HG03045 (cell line): Measurements from ENCODE around the gene HHATL.

Experiments used
- ATAC-seq: cut with Tn5 transposase; IDR thresholded peaks from one replicate; pipeline ENCODE4 v1.9.1; 2021; ENCODE audit warnings: mild to moderate bottlenecking, moderate library complexity; ENCODE audit not compliant: unreplicated experiment

The HHATL gene

DNA sequence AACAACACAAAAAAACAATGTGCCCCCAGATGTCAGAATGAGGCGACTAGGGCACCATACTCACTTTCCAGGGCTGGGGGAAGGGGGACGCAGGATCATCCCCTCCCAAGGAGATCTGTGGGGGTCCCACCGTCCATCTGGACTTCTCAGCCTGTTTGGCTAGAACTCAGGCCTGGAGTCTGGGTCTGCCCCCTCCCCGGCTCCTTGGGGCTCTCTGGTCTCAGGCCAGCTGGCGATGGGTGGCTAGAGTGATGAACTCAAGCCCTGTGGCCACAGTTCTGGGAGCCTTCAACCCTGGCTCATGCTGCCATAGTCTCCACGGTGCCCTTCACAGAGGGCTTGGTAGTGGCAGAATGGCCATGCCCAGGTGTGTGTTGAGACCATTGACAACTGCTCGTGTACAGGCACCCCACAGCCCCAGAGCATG lies 35.5 kb downstream of the HHATL start:
- no peak for ATAC-seq

DNA sequence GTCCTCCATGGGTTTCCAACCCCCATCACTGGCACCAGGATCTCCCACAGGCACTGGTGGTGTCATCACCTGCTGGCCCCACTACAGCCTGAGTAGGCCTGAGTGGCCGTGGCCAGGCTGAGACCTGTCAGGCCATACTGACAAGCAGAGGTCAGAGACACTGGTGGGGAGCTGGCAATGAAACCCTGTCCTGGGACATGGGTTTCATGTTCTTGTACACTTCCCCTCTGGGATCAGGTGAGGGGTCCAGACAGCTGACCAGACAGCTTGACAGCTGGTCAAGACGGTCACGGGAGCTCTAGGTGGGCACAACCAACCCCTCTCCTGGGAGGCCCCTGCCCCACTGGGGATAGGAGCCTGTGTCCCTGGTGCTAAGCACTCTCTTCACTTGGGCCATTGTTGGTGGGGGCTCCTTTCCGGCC lies 36.0 kb downstream of the HHATL start:
- no peak for ATAC-seq

DNA sequence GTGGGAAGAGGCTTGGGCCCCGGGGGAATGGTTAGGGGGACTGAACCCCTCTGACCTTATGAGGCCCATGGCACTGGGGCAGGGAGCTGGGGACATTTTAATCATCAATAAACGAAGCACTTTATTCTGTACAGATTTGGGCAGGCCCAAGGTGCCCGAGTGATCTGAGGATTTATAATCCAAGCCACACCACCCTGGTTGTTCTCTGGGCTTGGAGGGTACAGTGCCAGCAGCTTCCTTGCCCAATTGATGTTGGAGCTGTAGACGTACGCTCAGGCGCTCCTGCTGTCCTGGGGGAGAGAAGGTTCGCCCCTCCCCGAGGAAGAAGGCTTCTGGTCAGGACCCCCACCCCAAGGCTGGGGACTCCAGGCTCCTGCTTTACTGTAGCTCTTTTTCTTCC lies 36.6 kb downstream of the HHATL start:
- ATAC-seq = no peak

DNA sequence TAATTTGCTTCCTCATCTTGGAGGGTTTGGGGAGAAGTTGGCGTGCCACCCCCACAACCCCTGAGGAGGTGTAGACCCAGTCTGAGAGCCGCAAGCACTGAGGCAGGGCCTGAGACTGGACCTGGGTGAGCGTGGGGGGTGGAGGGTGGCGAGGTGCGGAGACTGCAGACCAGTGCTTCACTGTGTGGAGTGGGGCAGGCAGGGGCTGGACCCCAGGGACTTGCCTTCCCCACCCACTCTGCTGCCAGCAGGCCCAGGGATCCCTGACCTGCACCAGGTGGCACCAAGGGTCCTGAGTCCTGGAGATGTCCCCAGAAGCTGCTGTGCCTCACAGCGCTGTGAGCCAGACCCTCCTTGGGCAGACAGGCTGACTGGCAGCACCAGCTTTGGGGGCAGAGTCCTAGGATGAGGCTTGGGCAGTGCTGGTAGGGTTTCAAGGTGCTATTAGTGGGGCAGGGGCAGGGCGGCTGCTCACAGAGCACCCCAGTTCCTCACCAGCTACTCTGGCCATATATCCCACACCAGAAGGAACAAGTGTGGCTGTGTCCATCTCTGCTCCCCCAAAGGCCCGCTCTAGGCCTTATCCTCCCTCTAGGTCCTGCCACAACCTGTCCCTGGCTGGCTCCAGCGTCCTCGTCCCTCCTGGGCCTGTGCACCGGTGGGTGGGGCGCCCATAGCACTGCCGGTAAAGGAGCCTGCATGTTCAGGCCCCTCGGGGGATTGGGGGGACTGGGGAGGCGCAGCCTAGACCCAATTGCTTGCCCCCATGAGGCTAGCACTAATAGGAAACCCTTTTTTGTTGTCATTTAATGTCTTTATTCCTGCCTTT lies 37.3 kb downstream of the HHATL start:
- ATAC-seq = no peak

DNA sequence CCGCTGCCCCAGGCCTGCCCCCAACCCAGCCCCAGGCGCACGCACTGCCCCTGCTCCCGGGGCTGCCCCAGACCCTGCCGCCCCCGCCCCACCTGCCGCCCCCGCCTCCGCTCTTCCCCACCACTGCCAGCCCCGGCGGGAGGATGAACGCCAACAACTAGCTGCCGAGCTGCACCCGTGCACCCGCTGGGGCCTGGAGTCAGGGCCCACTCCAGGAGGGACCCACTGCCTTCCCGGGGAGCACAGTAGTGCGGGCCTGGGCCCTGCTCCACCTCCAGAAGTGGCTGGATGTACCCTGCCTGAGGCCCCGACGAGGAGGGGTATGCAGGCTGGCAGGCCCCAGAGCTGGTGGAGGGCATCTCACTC lies 38.2 kb downstream of the HHATL start:
- ATAC-seq = no peak

DNA sequence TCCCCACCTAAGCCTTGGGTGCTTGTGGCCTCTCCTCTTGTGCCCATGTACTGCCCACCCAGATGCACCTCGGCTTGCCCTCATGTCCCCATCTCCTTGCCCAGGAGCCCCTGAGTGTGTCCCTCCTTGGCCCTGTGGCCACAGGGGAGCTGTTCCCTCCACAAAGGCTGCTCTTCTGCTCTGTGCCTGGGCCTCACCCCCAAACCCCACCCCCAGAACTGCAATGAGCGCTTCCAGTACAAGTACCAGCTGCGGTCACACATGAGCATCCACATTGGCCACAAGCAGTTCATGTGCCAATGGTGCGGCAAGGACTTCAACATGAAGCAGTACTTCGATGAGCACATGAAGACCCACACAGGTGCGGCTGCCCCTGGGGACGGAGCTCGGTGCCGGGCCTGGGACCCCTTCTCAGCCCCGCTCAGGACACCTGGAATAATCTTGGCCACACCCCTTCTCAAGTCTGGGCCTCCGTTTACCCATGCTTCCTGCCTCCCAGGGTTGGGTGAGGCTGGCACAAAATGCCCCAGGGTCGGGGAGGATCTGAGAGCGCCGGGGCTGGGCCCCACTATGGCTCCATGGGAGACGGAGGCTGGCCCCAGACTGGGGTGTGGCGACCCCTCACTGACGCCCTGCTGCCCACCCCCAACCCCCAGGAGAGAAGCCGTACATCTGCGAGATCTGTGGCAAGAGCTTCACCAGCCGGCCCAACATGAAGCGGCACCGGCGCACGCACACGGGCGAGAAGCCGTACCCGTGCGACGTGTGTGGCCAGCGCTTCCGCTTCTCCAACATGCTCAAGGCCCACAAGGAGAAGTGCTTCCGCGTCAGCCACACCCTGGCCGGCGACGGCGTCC lies 38.8 kb downstream of the HHATL start:
- no peak for ATAC-seq

DNA sequence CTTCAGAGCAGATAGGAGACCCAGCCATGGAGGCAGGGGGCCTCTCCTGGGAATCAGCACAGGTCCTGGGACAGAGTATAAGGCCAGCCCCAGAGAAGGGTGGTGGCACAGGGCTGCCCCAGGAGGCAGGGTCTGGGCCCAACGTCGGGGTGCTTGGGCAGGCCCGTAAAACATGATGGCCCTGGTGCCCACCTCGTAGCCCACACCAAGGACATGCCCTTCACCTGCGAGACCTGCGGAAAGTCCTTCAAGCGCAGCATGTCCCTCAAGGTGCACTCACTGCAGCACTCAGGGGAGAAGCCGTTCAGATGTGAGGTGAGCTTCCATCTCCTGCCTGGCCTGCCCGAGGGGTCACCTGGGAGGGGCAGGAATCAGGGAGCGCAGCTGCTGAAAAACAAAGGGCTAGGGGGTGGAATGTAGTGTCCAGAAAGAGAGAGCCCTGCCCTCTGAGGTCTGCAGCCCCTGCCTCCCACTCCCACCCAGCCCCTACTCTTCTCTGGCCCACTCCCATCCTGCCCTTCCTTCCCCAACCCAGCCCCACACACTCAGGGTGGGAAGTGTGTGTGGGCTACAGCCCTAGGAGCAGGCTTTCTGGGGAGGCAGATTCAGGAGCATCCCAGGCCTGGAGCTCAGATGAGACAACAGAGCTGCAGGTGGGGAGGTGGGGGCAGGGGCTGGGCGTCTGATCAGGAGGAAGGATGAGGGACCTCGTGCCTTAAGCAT lies 39.6 kb downstream of the HHATL start:
- ATAC-seq = no peak

DNA sequence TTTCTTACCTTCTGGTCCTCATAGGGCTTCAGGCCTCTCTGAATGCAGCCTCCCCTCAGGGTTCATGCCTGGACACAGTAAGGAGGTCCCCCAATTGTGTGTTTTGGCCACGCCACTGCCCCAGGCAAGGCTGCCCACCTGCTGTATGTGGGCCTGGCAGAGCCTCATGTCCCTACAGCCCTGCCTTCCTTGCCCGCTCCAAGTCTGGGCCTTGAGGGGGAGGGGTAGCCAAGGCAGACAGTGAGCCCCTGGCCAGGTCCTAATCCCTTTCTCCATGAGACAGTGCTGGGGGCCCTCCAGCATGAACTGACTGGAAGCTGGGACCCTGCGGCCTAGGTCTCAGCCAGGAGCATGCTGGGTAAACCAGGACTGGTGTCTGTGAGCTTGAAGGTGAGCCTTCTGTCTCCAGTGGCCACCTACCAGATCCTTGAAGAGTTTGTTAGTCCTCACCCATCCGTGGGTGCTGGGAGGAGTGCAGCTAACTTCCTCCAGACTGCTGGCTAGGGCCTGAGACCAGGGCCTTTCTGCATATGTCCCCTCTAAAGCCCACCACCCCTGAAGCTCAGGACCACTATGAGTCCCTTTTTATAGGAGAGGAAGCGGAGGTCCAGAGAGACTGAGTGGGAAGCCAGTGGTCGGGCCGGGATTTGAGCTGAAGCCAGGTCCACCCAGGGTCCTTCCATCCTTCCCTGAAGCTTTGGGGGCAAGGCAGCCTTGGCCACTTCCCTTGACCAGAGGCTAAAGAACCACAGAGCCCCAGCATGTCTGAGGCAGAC lies 40.4 kb downstream of the HHATL start:
- ATAC-seq = no peak

DNA sequence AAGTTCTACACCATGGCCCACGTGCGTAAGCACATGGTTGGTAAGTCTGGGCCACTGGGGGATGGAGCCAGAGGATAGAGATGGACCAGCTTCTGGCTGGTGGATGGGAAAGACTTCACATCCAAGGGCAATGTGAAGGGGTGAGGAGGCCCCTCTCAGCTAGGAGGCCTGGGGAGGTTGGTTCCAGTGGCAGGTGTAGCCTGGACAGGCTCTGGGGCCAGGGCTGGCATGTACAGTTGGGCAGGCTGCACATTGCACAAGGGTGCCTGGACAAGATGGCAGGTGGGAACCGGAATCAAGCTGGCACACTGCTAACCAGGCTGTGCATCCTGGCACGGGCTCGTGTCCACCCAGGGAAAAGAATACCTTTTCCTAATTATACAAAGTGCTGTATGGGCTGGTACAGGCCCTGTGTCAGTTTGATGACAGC lies 41.0 kb downstream of the HHATL start:
- ATAC-seq = no peak

DNA sequence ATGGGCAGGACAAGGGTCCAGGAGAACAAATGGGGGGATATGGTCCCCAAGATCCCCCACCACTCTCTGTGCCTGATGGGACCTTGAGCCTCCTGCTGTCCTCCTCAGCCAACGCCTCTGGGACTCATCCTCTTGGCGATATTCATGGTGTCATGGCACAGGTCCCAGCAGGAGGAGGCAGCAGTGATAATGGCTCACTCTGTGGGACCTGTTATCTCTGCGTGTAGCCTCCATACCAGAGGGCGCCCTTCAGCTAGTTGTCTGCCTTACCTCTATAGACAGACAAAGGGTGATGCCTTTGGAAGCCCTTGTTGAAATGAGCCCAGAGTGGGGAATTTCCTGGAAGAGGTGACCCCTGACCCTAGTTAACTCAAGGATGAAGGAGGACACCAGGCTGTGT lies 41.7 kb downstream of the HHATL start:
- no peak for ATAC-seq

DNA sequence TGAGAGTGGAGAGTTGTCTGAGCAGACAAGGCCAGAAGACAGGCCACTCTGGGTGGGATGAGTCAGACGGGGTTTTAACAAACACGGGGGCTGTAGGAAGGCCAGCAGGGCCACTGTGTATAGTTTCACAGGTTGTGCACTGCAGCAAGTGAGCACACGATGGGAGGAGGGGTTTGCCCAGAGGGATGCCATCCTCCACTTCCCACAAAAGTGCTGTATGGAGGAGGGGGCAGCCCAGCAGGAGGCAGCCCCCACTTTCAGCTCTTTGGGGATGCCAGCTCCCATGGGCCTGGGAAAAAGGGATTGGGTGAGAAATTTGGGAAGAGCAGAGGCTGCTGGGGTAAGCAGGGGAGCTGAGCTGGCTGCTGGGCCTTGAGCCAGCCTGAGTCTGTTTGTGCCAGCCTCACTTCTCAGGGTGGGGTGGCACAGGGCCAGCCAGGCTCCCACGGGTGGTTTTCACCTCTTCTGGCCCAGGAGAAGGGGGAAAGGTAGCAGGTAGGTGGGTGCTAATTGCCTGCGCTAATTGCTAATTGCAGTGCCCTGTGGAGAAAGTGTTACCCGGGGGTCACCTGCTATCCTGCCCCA lies 42.4 kb downstream of the HHATL start:
- no peak for ATAC-seq

DNA sequence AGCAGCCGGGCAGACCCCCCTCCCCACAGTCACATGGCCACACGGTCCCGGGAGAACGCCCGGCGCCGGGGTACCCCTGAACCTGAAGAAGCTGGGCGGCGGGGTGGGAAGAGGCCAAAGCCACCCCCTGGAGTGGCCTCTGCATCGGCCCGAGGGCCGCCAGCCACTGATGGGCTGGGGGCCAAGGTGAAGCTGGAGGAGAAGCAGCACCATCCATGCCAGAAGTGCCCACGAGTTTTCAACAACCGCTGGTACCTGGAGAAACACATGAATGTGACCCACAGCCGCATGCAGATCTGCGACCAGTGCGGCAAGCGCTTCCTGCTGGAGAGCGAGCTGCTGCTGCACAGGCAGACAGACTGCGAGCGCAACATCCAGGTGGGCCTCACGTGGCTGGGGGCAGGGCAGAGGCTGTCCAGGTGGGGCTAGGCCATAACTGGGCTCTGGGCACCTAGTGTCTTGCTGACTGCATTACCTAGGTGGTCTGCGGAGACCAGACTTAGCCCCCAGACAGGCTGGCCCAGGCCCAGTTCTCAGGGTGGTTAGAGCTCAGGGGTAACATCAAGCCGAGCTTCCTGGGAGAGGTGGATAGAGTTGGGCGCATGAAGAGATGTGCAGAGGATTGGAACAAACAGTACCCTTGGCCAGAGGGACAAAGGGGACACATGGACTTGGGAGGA lies 43.0 kb downstream of the HHATL start:
- ATAC-seq = no peak

DNA sequence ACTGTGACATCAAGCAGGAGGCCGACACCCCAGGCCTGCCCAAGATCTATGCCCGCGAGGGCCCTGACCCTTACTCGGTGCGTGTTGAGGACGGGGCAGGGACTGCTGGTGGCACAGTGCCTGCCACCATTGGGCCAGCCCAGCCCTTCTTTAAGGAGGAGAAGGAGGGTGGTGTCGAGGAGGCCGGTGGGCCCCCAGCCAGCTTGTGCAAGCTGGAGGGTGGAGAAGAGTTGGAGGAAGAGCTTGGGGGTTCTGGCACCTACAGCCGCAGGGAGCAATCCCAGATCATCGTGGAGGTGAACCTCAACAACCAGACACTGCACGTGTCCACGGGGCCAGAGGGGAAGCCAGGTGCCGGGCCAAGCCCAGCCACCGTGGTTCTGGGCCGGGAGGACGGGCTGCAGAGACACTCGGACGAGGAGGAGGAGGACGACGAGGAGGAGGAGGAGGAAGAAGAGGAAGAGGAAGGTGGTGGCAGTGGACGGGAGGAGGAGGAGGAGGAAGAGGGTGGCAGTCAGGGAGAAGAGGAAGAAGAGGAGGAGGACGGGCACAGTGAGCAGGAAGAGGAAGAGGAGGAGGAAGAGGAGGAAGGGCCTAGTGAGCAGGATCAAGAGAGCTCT lies 43.7 kb downstream of the HHATL start:
- ATAC-seq = no peak

DNA sequence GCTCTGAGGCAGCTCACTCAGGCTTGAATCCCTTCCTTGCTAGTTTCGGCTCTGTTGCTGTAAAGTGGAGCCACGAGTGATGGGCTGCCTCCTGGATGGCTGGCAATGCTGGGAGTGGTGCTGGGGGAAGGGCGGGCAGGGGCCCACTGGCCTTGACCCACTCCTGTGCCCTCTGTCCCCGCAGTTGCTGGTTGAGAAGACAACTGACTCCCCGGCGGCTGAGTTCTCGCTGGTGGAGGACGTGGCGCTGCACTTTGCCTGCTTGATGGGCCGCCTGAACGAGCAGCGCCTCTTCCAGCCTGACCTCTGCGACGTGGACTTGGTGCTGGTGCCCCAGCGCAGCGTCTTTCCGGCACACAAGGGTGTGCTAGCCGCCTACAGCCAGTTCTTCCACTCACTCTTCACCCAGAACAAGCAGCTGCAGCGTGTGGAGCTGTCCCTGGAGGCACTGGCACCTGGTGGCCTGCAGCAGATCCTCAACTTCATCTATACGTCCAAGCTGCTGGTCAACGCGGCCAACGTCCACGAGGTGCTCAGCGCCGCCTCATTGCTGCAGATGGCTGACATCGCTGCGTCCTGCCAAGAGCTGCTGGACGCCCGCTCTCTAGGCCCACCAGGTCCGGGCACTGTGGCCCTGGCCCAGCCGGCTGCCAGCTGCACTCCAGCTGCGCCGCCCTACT lies 44.4 kb downstream of the HHATL start:
- no peak for ATAC-seq

DNA sequence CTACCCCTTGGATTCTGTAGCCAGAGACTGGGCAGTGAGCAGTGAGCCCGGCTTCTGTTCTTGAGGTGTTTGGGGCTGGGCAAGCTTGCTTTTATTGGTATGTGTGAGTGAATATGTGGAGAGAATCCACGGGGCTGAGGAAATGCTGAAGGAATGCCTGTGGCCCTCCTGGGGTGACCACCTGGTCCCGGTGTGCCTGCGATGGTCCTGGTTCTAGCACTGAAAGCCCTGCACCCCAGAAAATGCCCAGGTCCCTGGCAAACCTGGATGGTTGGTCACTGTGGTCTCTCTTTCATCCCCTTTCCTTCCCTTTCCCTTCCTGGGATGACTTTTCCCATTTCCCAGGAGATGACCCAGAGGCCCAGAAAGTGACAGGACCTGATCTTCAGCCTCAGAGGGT lies 44.9 kb downstream of the HHATL start:
- no peak for ATAC-seq

DNA sequence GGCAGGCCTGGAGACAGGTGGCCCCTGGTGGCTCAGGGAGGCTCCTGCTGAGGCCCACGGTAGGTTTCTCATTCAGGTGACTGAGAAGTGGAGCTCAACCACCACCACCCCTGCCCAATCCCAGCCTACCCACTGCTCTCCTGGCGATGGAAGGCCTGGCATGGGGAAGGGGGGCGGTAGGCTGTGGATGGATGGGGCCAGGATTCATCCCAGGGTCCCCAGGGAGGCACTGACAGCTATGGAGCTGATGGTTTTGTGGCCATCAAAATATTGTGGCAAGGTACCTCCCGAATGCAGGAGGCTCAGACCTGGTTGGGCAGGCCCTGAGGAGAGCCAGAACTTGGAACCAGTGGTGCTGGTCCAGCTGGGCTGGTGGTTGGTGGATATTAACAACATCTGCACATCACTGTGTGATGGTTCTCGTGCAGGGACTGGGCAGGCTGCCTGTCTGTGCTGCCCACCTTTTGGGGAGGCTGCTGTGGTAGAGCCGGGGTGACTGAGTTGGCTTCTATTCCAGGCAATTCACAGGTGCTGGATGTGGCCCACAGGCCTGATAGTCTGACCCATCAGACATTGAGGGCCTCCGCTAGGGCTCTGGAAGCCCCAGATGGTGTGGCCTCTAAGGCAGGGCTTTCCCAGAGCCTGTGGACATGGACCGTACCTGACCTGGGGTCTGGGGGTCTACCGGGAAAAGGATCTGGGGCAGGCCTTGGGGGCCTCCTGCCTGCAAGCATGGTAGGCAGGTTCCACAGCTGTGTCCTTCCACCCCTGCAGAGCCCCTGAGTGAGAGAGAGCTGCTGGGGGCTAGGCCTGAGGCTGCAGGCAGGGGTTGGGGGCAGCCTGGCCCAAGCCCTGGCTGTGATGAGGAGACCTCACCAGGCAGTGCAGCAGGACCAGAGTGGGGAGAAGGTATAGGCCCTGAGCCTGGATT lies 45.7 kb downstream of the HHATL start:
- no peak for ATAC-seq

DNA sequence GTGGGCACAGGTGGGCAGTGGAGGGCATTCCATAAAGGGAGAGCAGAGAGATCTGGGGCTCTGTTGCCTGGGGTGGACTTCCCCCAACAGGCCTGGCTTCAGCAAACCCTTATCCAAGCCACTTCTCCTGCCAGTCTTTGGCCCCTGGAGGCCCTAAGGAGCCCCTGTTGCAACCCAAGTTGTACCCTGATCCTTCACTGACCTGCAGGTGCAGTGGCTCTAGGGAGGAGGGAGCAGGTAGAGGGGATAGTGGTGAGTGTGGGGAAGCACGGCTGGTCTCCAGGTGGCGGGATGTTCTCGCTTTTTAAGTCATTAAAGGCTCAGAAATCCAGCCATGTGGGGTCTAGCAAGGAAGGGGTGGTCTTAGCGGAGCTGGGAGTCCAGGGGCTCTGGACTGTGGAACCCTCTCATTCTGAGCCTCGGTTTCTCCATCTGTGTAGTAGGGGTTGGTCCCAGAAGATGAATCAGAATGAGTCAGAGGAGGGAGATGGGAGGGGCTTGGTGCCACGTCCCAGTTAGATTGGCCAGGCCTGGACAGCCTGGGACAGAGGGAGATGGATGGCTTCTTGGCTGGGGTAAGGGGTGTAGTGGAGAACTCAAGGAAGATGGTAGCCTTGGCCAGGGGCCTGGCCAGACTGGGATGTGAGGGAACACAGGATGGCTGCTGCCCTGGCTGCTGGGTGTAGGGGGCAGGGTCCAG lies 46.5 kb downstream of the HHATL start:
- no peak for ATAC-seq
